HG02571 (cell line): ENCODE data around the gene NBPF1.
"Not testable (repeated sequence)": the region's sequence is repeated elsewhere in the genome, so short reads cannot be mapped to it uniquely, and the experiment has no call there.

Experiments used
- ATAC-seq: cut with Tn5 transposase; IDR thresholded peaks from one replicate; pipeline ENCODE4 v1.9.1; 2021; ENCODE audit warnings: mild to moderate bottlenecking, moderate library complexity; ENCODE audit not compliant: unreplicated experiment

The NBPF1 gene

GRCh38 chr1:16553244-16553643, 60.1 kb downstream of the NBPF1 start:
- not testable (repeated sequence) for ATAC-seq

- not testable (repeated sequence) for ATAC-seq
Measured at GRCh38 chr1:16550212-16550918, 63.0 kb downstream of the NBPF1 start.

- ATAC-seq = not testable (repeated sequence)
Measured at GRCh38 chr1:16549545-16549944, 63.8 kb downstream of the NBPF1 start.

- not testable (repeated sequence) for ATAC-seq
Measured at GRCh38 chr1:16547502-16548241, 65.7 kb downstream of the NBPF1 start.

- ATAC-seq = not testable (repeated sequence)
Measured at GRCh38 chr1:16545682-16546095, 67.7 kb downstream of the NBPF1 start.

GRCh38 chr1:16540421-16540893, 72.9 kb downstream of the NBPF1 start:
- not testable (repeated sequence) for ATAC-seq

GRCh38 chr1:16537528-16537927, 75.8 kb downstream of the NBPF1 start:
- ATAC-seq = not testable (repeated sequence)

GRCh38 chr1:16536796-16537195, 76.6 kb downstream of the NBPF1 start:
- ATAC-seq = not testable (repeated sequence)

GRCh38 chr1:16535898-16536297, 77.5 kb downstream of the NBPF1 start:
- not testable (repeated sequence) for ATAC-seq

GRCh38 chr1:16535487-16535886, 77.9 kb downstream of the NBPF1 start:
- not testable (repeated sequence) for ATAC-seq

GRCh38 chr1:16534829-16535456, 78.4 kb downstream of the NBPF1 start:
- not testable (repeated sequence) for ATAC-seq

- ATAC-seq = not testable (repeated sequence)
Measured at GRCh38 chr1:16534239-16534828, 79.0 kb downstream of the NBPF1 start.

- not testable (repeated sequence) for ATAC-seq
Measured at GRCh38 chr1:16532235-16532991, 81.0 kb downstream of the NBPF1 start.

GRCh38 chr1:16528338-16528737, 85.0 kb downstream of the NBPF1 start:
- not testable (repeated sequence) for ATAC-seq

- ATAC-seq = not testable (repeated sequence)
Measured at GRCh38 chr1:16525769-16526168, 87.6 kb downstream of the NBPF1 start.

- not testable (repeated sequence) for ATAC-seq
Measured at GRCh38 chr1:16521679-16522078, 91.7 kb downstream of the NBPF1 start.

GRCh38 chr1:16521288-16521583, 92.1 kb downstream of the NBPF1 start:
- no peak for ATAC-seq

GRCh38 chr1:16520435-16521287, 92.7 kb downstream of the NBPF1 start:
- not testable (repeated sequence) for ATAC-seq

- not testable (repeated sequence) for ATAC-seq
Measured at GRCh38 chr1:16519255-16519951, 94.0 kb downstream of the NBPF1 start.
